ENCODE measurements around the gene PHF12.
A peak's percentile ranks its signal among the peaks of the same experiment; 100 is the strongest.

PHF12 gene

DNA sequence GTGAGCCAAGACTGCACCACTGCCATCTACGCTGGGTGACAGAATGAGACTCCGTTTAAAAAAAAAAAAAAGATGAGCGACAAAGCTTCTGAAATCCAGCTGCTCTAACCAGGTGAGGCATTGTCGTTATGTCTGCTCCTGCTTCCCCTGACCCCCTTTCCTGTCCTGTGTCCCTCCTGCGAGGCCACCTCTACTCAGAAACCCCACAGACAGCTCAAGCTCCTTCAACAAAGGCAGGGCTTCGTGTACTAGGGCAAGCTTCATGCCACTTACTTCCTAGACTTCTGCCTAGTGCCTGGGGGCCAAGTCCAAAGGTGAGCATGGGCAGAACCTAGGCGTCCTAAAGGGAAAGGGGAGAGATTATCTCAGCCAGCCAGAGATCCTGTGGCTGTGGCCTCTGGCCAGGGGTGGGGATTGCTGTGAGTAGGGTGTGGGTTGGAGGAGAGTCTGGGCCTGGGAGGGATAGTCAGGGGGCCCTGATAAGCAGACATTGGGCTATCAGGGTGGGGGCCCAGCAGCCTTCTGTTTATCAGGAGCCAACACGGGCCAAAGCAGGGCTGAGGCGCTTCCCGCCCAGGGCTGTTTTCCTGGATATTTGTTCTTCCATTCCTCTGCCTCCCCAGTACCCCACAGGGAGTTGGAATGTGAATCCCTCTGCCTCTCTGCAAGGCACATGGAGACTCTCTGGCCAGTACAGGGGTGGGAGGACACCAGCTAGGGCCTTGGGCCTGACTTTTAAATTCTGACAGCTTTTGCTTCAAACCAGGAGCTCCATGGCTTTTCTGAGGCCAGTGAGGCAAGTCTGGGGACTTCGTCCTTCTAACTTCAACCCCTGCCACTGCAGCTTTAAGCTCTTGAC, 86.1 kb downstream of the PHF12 start:
- peak overlapping the region; percentile 32; the same call in 1 of the 2 replicates for H3K9ac ChIP-seq (ENCODE audit: low read length)

DNA sequence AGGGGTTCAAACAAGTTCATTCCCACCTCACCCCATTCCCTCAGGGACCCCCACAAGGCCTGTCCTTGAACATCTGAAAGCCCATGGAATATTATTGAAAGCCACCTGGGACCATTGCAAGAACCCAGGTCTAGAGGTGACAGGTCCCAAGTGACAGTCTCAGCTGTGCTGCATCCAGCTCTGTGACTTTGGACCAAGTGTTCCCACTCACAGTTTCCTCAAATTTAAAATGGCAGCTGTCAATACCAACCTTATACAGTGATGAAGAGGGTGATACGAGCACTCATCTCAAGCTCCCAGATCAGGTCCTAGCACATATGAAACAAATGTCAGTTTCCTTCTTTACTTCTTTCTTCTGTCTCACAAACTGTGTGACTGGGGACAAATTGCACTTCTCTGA, 87.4 kb downstream of the PHF12 start:
- peaks cover 6% of the 10 kb centered on the region for H3K36me3 ChIP-seq (replicated peaks; ENCODE audit: low read depth, low read length)
- H3K4me3 ChIP-seq (ENCODE audit: low read length): no peak overlapping the region
- no peak overlapping the region for H3K9ac ChIP-seq (ENCODE audit: low read length)
- no peak overlapping the region for H3K27ac ChIP-seq (ENCODE audit: low read length)
- no peaks in the 10 kb centered on the region for H3K9me3 ChIP-seq (ENCODE audit: insufficient read depth, low read length)
- H4K20me1 ChIP-seq (ENCODE audit: insufficient read depth, low read length): no peaks in the 10 kb centered on the region
- no peaks in the 10 kb centered on the region for H3K79me2 ChIP-seq (ENCODE audit: low read length)
- H3K27me3 ChIP-seq (ENCODE audit: low read depth, low read length): no peaks in the 10 kb centered on the region
- H2AFZ ChIP-seq (ENCODE audit: low read depth, low read length): no peak overlapping the region
- peaks cover 22% of the 10 kb centered on the region for H3K4me1 ChIP-seq (ENCODE audit: low read length)
- H3K4me2 ChIP-seq (ENCODE audit: low read length): no peak overlapping the region
- TF ChIP-seq, protein P1, sequence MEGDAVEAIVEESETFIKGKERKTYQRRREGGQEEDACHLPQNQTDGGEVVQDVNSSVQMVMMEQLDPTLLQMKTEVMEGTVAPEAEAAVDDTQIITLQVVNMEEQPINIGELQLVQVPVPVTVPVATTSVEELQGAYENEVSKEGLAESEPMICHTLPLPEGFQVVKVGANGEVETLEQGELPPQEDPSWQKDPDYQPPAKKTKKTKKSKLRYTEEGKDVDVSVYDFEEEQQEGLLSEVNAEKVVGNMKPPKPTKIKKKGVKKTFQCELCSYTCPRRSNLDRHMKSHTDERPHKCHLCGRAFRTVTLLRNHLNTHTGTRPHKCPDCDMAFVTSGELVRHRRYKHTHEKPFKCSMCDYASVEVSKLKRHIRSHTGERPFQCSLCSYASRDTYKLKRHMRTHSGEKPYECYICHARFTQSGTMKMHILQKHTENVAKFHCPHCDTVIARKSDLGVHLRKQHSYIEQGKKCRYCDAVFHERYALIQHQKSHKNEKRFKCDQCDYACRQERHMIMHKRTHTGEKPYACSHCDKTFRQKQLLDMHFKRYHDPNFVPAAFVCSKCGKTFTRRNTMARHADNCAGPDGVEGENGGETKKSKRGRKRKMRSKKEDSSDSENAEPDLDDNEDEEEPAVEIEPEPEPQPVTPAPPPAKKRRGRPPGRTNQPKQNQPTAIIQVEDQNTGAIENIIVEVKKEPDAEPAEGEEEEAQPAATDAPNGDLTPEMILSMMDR (IDR thresholded peaks at IDR 0.05; ENCODE audit: low read depth, low read length): no peak
- TF ChIP-seq EZH2phosphoT487 (IDR thresholded peaks at IDR 0.05; ENCODE audit: low read depth): no peak

More for the DNA sequence above, 86.1 kb downstream of the PHF12 start:
- no peaks in the 10 kb centered on the region for H3K27me3 ChIP-seq (ENCODE audit: low read depth, low read length)
- TF ChIP-seq EZH2phosphoT487 (IDR thresholded peaks at IDR 0.05; ENCODE audit: low read depth): no peak
- TF ChIP-seq, protein P1 (IDR thresholded peaks at IDR 0.05; ENCODE audit: low read depth, low read length): no peak
- H2AFZ ChIP-seq (ENCODE audit: low read depth, low read length): peak overlapping the region; percentile 75; the same call in 1 of the 2 replicates
- H3K4me2 ChIP-seq (ENCODE audit: low read length): peak overlapping the region; percentile 37
- H3K36me3 ChIP-seq (replicated peaks; ENCODE audit: low read depth, low read length): peaks cover 5% of the 10 kb centered on the region
- H3K9me3 ChIP-seq (ENCODE audit: insufficient read depth, low read length): no peaks in the 10 kb centered on the region
- H3K79me2 ChIP-seq (ENCODE audit: low read length): no peaks in the 10 kb centered on the region
- no peak overlapping the region for H3K4me3 ChIP-seq (ENCODE audit: low read length)
- peaks cover 22% of the 10 kb centered on the region for H3K4me1 ChIP-seq (ENCODE audit: low read length)
- H4K20me1 ChIP-seq (ENCODE audit: insufficient read depth, low read length): no peaks in the 10 kb centered on the region
- H3K27ac ChIP-seq (ENCODE audit: low read length): peak overlapping the region; percentile 8; the same call in 1 of the 2 replicates

DNA sequence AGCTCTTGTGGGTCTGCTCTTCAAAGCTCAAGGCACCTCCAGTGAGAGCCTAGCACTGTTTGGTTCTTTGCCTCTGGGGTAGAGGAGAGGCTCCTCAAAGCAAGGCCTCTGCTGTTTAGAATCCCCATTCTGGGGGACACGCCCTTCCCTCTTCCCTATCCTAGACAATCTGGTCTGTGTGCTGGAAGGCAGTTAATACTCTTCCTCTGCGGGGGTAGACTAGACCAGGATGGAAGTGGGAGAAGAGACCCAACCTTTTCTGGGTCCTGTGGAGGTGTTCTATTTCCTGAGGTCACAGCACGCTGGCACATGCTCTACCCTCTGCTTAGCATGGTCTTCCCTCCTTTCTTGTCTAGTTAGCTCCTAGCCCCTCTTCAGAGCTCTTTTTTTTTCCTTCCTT, 88.8 kb downstream of the PHF12 start:
- Histone ChIP-seq H3K9me3 (ENCODE audit: insufficient read depth, low read length) (no peaks in the 10 kb centered on the region), H4K20me1 (ENCODE audit: insufficient read depth, low read length) (no peaks in the 10 kb centered on the region), H3K4me2 (ENCODE audit: low read length) (no peak overlapping the region), H2AFZ (ENCODE audit: low read depth, low read length) (no peak overlapping the region), H3K27ac (ENCODE audit: low read length) (no peak overlapping the region), H3K27me3 (ENCODE audit: low read depth, low read length) (no peaks in the 10 kb centered on the region), H3K36me3 (replicated peaks; ENCODE audit: low read depth, low read length) (peaks cover 19% of the 10 kb centered on the region), H3K4me1 (ENCODE audit: low read length) (peaks cover 23% of the 10 kb centered on the region), H3K4me3 (ENCODE audit: low read length) (no peak overlapping the region), H3K79me2 (ENCODE audit: low read length) (no peaks in the 10 kb centered on the region), H3K9ac (ENCODE audit: low read length) (no peak overlapping the region)
- TF ChIP-seq, protein P1 (IDR thresholded peaks at IDR 0.05; ENCODE audit: low read depth, low read length): no peak
- TF ChIP-seq EZH2phosphoT487 (IDR thresholded peaks at IDR 0.05; ENCODE audit: low read depth): no peak

DNA sequence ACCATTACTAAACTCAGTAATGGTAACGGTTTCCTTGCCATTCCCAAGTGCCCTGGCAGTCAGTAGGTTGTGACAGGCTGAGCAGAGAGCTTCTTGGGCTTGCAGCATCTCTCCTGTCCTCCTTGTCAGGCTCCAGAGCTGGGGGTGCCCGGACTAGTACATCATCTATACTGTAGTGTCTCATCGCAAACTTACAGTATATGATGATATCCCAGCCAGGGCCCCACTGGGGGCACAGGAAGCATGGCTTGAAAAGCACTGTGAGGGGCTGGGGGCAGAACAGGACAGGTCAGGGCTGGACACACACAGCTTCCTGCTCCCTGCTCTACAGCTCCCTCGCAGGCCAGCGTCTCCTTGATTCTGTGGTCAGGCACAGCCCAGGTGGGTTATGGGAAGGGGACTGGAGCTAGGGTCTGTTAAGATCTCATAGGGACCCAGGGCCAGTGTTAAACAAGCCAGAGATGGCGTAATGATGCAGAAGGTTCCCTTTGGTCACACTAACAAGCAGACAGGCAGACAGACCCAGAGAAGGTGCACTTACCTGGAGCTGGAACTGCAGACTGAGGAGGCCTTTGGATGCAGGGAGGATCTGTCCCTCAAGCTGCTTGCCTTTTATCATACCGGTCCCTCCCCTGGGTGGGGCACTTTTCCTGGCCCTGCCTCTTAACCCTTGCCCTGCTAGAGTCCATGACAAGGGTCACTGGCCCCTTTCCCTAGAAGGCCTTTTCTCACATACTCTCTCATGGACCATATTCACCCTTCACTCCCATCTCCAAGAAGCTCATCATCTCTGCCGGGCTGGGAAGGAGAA, 89.7 kb downstream of the PHF12 start:
- no peaks in the 10 kb centered on the region for H3K79me2 ChIP-seq (ENCODE audit: low read length)
- TF ChIP-seq, protein P1 (IDR thresholded peaks at IDR 0.05; ENCODE audit: low read depth, low read length): no peak
- TF ChIP-seq EZH2phosphoT487 (IDR thresholded peaks at IDR 0.05; ENCODE audit: low read depth): no peak
- H2AFZ ChIP-seq (ENCODE audit: low read depth, low read length): no peak overlapping the region
- H3K36me3 ChIP-seq (replicated peaks; ENCODE audit: low read depth, low read length): peaks cover 19% of the 10 kb centered on the region
- no peaks in the 10 kb centered on the region for H4K20me1 ChIP-seq (ENCODE audit: insufficient read depth, low read length)
- no peak overlapping the region for H3K4me3 ChIP-seq (ENCODE audit: low read length)
- no peaks in the 10 kb centered on the region for H3K27me3 ChIP-seq (ENCODE audit: low read depth, low read length)
- H3K4me2 ChIP-seq (ENCODE audit: low read length): no peak overlapping the region
- no peaks in the 10 kb centered on the region for H3K9me3 ChIP-seq (ENCODE audit: insufficient read depth, low read length)
- H3K9ac ChIP-seq (ENCODE audit: low read length): no peak overlapping the region
- H3K4me1 ChIP-seq (ENCODE audit: low read length): peaks cover 22% of the 10 kb centered on the region
- H3K27ac ChIP-seq (ENCODE audit: low read length): no peak overlapping the region

All from OCI-LY3 (cell line).